SJSA1 (cell line): ENCODE measurements around the gene TSPEAR. TPM values are rescaled to one million over a fixed set of nuclear protein-coding genes. Genes with fewer than 3 reads are reported as not detected.

Experiments used
- DNase-seq, 2 experiments: peaks; one replicate each; pipeline ENCODE4 v3.0.0-alpha.2; 2015 to 2020; ENCODE audit warnings: low spot score in 2 of 2, low read depth in 1 of 2
- H3K27ac ChIP-seq: fragments of 250-450 bp; sonication (Bioruptor Pico); 2 replicates; pipeline ENCODE4 v1.5.1; 2020; ENCODE audit warnings: mild to moderate bottlenecking, moderate library complexity
- H3K27me3 ChIP-seq: fragments of 250-450 bp; sonication (Bioruptor Pico); replicated peaks from 2 replicates; pipeline ENCODE4 v1.5.1; 2020; ENCODE audit warnings: mild to moderate bottlenecking, moderate library complexity
- H3K36me3 ChIP-seq: fragments of 250-450 bp; sonication (Bioruptor Pico); 2 replicates; pipeline ENCODE4 v1.5.1; 2020; ENCODE audit warnings: mild to moderate bottlenecking
- H3K4me1 ChIP-seq: fragments of 250-450 bp; sonication (Bioruptor Pico); replicated peaks from 2 replicates; pipeline ENCODE4 v1.6.1; 2021; ENCODE audit warnings: mild to moderate bottlenecking
- H3K4me3 ChIP-seq: fragments of 250-450 bp; sonication (Bioruptor Pico); 2 replicates; pipeline ENCODE4 v1.5.1; 2020; ENCODE audit warnings: mild to moderate bottlenecking
- H3K9me3 ChIP-seq: fragments of 250-450 bp; sonication (Bioruptor Pico); replicated peaks from 2 replicates; pipeline ENCODE4 v1.5.1; 2020; ENCODE audit warnings: mild to moderate bottlenecking
- total RNA-seq: library from RNA; depleted of rRNA; stranded (reverse); fragments of >200 nt; shearing (Covaris generic); gene quantifications from 2 replicates; pipeline ENCODE4 v1.2.3, GENCODE V29; 2014

The TSPEAR gene
- total RNA-seq, 1 experiment from 2014 or later: not detected

- H3K36me3 ChIP-seq: no peaks in the 10 kb centered on the region
- H3K27me3 ChIP-seq: peaks cover 3% of the 10 kb centered on the region; the same call in 1 of the 2 replicates
- H3K9me3 ChIP-seq: peaks cover 1% of the 10 kb centered on the region; the same call in 1 of the 2 replicates
- DNase-seq: no peak
- H3K27ac ChIP-seq: no peak overlapping the region
- H3K4me3 ChIP-seq: no peak overlapping the region
- no peaks in the 10 kb centered on the region for H3K4me1 ChIP-seq
Measured at GRCh38 chr21:44528634-44528995, 182.8 kb downstream of the TSPEAR start.

GRCh38 chr21:44527983-44528633 lies 183.3 kb downstream of the TSPEAR start:
- no peak for DNase-seq
- Histone ChIP-seq H3K36me3 (no peaks in the 10 kb centered on the region), H3K9me3 (peaks cover 6% of the 10 kb centered on the region; the same call in 1 of the 2 replicates), H3K4me1 (no peaks in the 10 kb centered on the region), H3K27me3 (peaks cover 3% of the 10 kb centered on the region; the same call in 1 of the 2 replicates), H3K4me3 (no peak overlapping the region), H3K27ac (no peak overlapping the region)

- DNase-seq: no peak
- Histone ChIP-seq H3K9me3 (peaks cover 6% of the 10 kb centered on the region; the same call in 1 of the 2 replicates), H3K4me3 (no peak overlapping the region), H3K4me1 (no peaks in the 10 kb centered on the region), H3K36me3 (no peaks in the 10 kb centered on the region), H3K27me3 (peaks cover 3% of the 10 kb centered on the region; the same call in 1 of the 2 replicates), H3K27ac (no peak overlapping the region)
Measured at GRCh38 chr21:44527156-44527982, 184.0 kb downstream of the TSPEAR start.

GRCh38 chr21:44526096-44526997 lies 185.0 kb downstream of the TSPEAR start:
- DNase-seq: no peak
- Histone ChIP-seq H3K9me3 (peaks cover 6% of the 10 kb centered on the region; the same call in 1 of the 2 replicates), H3K27ac (no peak overlapping the region), H3K27me3 (peaks cover 3% of the 10 kb centered on the region; the same call in 1 of the 2 replicates), H3K4me1 (no peaks in the 10 kb centered on the region), H3K4me3 (no peak overlapping the region), H3K36me3 (no peaks in the 10 kb centered on the region)

GRCh38 chr21:44525391-44526095 lies 185.8 kb downstream of the TSPEAR start:
- H3K36me3 ChIP-seq: no peaks in the 10 kb centered on the region
- H3K27me3 ChIP-seq: peaks cover 3% of the 10 kb centered on the region; the same call in 1 of the 2 replicates
- H3K4me1 ChIP-seq: no peaks in the 10 kb centered on the region
- DNase-seq: no peak
- no peak overlapping the region for H3K27ac ChIP-seq
- no peak overlapping the region for H3K4me3 ChIP-seq
- peaks cover 6% of the 10 kb centered on the region; the same call in 1 of the 2 replicates for H3K9me3 ChIP-seq

GRCh38 chr21:44524414-44525371 lies 186.7 kb downstream of the TSPEAR start:
- Histone ChIP-seq H3K27me3 (peaks cover 3% of the 10 kb centered on the region; the same call in 1 of the 2 replicates), H3K36me3 (no peaks in the 10 kb centered on the region), H3K9me3 (peaks cover 6% of the 10 kb centered on the region; the same call in 1 of the 2 replicates), H3K27ac (no peak overlapping the region), H3K4me1 (no peaks in the 10 kb centered on the region), H3K4me3 (no peak overlapping the region)
- no peak for DNase-seq

- H3K27ac ChIP-seq: no peak overlapping the region
- H3K9me3 ChIP-seq: peaks cover 6% of the 10 kb centered on the region
- H3K27me3 ChIP-seq: peaks cover 3% of the 10 kb centered on the region; the same call in 1 of the 2 replicates
- no peak overlapping the region for H3K4me3 ChIP-seq
- no peaks in the 10 kb centered on the region for H3K4me1 ChIP-seq
- no peak for DNase-seq
- H3K36me3 ChIP-seq: no peaks in the 10 kb centered on the region
Measured at GRCh38 chr21:44523567-44524413, 187.6 kb downstream of the TSPEAR start.

- H3K4me1 ChIP-seq: no peaks in the 10 kb centered on the region
- peaks cover 3% of the 10 kb centered on the region; the same call in 1 of the 2 replicates for H3K27me3 ChIP-seq
- H3K9me3 ChIP-seq: peaks cover 6% of the 10 kb centered on the region
- H3K36me3 ChIP-seq: no peaks in the 10 kb centered on the region
- no peak for DNase-seq
- H3K27ac ChIP-seq: no peak overlapping the region
- no peak overlapping the region for H3K4me3 ChIP-seq
Measured at GRCh38 chr21:44522753-44523204, 188.6 kb downstream of the TSPEAR start.

GRCh38 chr21:44521928-44522752 lies 189.2 kb downstream of the TSPEAR start:
- Histone ChIP-seq H3K4me1 (no peaks in the 10 kb centered on the region), H3K27ac (no peak overlapping the region), H3K9me3 (peaks cover 6% of the 10 kb centered on the region), H3K4me3 (no peak overlapping the region), H3K36me3 (no peaks in the 10 kb centered on the region), H3K27me3 (peaks cover 3% of the 10 kb centered on the region; the same call in 1 of the 2 replicates)
- DNase-seq: no peak

GRCh38 chr21:44521301-44521927 lies 190.0 kb downstream of the TSPEAR start:
- Histone ChIP-seq H3K27ac (no peak overlapping the region), H3K9me3 (peaks cover 6% of the 10 kb centered on the region), H3K27me3 (peaks cover 3% of the 10 kb centered on the region; the same call in 1 of the 2 replicates), H3K36me3 (no peaks in the 10 kb centered on the region), H3K4me1 (no peaks in the 10 kb centered on the region), H3K4me3 (no peak overlapping the region)
- DNase-seq: no peak
